ENCODE results near the gene CD151.

The CD151 gene

DNA sequence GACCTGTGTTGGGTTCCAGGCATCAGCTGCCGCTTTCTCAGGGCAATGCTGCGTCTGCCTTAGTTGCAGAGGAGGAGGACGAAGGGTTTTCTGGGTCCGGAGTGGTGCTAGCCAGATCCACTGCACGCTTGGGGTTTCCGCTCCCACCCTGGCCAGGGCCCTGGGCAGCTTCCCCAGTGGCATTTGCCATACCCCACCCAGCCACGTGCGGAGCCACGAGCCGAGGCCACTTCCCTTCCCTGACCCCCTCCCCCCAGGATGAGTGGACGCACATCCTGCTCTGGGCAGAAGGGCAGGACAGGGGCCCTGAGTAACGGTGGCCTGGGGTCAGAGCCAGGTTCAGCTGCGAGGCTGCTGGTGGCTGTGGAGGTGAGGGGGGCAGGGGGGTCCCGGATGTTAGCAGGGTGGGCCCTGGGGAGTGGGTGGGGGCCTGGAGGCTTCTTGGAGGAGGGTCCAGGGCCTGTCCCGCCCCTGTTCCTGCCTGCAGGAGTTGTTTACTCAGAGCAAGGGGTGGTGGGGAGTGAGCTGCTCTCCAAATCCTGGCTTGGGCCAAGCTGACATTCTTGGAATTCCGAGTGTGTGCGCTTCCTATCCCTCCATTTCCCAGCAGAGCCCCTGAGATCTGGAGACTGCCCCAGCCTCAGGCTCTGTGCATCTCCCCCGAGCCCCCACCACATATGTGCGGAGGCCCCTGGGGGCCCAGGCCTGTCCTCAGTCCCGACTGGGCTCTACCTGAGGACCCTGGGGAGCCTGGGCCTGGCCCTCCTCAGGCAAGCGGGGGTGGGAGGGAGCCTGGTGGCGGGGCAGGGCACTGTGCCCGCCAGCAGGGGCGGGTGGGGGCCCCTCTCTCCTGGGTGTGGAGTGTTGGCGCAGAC, 11.3 kb downstream of the CD151 start:
- peak in 1 of 2 donors; percentile 56 for DNase-seq

DNA sequence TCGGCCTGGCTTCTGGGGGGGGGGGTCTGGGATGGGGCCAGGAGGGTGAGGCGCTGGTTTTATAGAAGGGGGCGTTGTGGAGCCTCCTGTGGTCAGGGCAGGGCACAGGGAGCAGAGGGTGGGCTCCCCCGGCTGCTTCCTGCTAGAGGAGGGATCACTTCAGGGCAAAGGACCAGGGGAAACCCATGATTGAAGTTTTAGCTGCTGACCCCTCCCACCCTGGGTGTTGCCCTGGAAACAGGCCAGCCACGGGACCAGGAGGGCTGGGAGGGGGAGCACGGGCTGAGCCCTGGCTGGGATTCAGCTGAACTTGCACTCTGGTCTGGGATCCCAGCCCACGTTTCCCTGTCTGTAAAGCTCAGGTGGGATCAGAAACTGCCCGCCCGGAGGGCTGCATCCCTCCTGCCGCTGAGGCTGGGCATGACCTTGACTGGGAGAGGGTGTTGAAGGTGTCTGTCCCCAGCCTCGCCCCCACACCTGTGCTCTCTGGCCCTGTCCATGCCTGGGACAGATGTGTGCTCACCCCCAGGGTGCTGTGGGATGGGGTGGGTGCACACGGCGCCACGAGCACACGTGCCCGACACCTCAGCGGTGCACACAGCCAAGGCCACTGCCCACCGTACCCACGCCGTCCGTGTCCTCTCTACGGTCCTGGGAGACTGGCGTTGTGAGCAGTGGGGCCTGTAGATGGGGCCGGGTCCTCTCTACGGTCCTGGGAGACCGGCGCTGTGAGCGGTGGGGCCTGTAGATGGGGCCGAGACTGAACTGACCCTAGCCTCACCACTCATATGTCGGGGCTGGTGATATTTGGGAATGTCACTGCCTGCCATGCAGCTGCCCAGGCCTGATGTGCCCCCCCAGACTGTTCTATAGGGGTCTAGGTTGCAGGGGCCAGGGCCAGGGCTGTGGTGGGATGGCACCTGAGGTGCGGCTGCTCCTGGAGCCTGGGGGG, 12.2 kb downstream of the CD151 start:
- DNase-seq, result peak; percentile 28 to 60

DNA sequence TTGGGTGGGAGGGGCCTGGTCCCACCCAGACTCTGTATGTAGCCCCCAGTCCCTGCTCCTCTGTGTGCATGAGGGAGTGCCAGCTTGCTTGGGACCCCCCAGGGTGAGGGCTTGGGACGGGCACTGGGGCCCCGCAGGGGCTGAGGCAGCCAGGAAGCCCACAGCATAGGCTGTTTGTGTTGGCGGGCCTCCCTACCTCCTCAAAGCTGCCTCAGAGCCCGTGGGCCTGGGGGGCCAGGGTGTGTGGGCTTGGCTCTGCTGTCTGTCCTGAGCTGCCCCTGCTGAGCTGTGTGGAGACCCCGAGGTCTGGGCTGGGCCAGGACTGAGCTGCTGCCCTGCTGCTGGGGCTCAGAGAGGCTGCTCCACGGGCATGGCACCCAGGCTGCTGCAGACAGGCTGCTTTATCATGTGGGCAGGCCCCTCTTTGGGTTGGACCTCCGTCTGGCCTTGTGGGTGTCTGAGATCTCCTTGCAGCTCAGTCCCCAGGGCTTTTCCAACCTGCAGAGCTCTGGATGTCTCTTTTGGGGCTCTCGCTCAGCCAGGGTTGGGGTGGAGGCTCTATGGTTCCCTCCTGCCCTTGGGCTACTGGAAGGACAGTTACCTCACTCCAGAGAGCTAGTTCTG, 13.2 kb downstream of the CD151 start:
- DNase-seq, result no peak

DNA sequence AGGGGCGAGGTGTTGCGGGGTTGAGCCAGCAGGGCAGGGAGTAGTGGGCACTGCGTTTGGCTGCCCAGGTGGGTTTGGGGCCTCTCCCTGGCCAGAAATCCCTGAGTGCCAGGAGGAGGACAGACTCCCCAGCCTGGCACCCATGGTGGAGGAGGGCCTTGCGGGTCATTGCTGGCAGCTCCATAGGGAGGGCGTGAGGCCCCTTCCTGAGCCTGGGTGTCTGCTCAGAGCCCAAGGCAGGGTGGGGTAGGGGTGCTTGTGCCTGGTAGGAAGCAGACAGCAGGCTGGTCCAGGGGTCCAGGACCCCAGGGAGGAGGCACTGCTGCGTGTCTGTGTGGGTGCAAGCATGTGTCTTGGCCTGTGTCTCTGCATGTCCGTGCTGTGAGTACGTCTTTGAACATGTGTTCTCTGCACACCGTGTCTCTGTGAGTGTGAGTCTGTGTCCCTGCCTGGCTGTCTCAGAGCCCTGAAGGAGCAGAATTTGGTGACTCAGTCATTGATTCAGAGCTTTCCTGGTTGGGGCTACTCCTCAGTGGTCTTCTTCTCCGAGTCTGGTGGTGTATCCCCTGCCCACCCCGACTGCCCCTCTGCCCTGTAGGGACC, 13.8 kb downstream of the CD151 start:
- DNase-seq, result no peak

DNA sequence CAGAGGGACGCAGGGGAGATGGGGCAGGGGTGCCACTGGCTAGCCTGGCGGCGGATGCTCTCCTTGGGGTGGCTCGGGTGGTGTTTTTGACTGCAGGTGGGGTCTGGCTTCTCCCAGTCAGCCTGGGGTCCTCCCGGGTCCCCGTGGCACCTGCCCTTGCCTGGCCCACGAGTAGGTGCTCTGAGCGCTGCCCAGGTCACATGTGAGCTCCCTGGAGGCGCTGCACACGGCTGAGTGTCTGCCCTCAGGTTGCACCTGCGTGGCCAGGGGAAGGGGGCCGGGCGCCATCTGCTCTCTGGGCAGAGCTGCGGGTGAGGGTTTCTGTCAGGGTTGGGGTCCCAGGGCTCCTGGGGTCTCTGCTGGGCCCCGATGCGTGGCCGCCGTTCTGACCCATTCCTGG, 15.1 kb downstream of the CD151 start:
- DNase-seq, result no peak

DNA sequence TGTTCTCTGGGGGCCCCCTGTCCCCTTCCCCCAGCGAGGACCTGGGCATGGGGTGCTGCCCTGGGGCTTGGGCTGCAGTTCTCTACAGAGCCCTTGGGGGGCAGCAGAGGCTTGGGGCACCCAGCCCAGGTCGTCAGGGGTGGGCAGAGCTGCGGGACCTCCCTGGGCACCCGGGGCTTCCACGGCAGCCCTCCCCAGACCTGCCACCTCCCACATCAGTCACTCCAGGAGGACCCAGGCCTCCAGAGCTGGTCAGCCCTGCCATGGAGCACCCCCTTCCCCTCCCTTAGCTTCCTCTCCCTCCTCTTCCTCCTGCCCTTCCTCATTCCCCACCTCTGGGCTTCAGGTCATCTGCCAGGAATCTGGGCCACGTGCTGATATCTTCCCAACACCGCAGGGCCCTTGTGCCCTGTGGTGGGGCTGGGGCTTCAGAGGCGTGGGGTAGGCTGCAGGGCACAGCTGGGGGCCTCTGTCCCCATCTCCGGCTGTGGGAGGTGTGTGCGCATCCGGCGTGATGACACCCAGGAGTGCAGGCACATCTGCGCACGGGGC, 15.7 kb downstream of the CD151 start:
- peak in 1 of 2 donors; percentile 61 for DNase-seq

DNA sequence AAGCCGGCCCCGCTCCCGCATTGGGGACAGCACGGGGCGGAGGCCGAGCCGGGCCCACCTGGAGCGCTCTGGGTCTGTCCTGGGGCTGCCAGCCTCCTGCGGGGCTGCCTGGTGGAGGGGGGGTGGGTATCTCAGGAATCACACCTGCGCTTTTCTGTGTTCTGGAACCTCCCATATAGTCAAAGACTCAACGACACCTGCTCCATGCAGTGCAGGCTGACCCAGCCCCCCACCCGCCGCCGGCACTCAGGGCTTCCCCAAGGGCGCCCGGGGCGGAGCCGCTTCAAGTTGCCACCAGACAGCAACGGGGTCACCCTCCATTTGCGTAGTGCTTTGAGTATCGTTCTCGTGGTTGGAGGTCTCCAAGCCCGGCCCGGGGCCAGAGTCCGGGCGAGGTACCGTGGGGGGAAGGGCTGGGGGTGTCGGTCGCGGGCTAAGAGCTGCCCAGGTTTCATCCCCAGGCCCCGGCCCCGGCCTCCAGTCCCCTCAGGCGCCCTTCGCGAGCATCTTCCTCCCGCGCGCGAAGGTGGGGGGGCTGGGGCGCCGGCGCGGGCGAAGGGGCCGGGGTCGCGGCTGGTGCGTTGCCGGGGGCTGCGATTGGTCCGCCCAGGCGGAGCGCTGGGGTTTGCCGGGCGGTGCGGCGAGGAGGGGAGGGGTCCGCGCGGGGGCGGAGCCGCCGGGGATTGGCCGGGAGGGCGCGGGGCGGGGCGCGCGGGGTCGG, 16.5 kb downstream of the CD151 start:
- no peak for DNase-seq

DNA sequence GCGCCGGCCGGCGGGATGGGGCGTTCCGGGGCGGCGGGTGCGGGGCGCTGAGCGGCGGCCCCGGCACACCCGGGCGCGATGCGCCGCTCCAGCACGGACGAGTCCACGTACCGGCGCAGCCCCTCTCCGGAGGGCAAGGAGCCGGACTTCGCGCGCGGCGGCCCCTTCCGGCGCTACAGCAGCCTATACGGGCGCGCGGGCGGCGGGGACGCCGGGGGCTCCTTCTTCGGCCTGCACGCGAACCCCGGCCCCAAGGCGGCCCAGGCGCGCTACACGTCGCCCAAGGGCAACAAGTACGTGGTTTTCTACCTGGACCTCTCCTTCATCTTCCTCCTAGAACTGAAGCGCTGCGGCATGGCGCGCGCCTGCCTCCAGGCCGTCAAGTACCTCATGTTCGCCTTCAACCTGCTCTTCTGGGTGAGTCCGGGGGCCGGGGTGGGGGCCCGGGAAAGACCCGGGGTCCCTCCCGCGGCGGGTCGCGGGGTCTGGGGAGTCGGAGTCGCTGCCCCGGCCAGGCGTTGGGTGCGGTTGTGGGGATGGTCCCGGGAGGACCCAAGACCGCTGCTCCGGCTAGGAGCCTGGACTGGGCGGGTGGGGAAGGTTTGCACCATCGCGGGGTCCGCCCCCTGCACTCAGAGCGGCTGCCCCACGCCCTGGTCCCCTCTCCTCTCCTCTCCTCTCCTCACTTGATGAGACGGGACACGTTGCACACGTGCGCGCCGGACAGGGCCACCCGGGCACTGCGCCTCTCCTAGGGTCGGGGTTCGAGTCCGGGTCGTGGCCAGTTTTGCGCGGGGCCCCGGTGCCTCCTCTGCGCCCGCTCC, 17.4 kb downstream of the CD151 start:
- DNase-seq, result no peak

DNA sequence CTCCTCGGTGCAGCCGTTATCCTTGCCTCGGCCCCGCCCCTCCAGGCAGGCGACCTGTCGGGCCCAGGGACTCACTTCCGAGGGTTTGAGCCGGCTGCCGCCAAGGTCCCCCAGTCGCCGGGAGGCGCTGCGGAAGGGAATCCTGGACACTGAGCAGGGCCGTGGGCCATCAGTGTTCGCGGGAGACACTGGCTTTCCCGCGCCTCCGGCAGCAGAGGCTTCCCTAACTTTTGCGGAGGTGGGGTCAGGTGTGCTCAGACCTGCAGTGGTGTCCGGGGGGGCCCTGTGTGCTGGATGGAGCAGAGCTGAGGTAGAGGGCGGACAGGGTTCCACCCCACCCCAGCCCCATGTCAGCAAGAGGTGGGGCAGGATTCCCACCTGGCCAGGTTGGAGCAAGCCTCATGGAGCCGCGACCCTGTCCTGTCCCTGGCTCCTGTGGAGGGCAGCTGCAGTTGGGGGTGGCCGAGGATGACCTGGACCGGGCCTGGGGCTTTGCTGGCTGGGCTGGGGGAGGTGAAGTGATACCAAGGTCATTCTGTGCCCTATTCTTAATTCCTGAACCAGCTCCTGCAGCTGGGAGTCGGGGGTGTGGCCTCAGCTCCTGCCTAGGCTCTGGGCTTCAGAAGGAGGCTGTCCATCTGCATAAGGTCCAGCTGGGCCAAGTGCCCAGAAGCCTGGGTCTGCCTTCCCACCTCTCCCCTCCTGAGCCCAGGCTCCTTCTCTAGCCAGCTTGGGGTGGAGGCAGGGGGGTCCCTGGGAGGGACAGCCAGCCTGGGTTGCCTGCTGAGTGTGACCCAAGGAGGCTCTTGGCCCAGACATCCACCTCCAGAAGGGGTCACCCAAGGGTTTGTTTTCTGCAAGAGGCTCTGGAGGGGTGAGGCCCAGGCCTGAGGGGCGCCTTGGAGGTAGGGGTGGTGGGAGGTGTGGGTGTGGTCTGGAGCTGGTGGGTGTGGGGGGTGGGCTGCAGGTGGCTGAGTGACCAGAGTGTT, 18.3 kb downstream of the CD151 start:
- no peak for DNase-seq

DNA sequence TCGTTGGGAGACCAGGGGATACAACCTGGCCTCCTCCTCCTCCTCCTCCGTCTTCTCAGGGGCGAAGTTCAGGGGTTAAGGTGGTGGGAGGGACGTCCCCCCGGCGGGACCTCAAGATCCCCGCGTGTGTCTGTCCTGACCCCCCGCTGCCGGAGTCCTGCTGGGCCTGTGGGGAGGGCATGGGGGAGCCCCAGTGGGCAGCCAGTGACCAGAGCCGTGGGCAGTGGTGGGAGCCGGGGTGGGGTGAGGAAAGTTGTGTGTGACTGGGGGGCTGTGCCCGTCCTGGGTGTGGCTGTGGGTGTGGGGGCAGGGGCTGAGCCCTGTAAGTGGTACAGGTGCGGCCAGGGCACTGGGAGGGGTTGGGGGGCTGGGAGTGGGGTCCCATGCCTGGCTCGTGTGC, 20.0 kb downstream of the CD151 start:
- no peak for DNase-seq

DNA sequence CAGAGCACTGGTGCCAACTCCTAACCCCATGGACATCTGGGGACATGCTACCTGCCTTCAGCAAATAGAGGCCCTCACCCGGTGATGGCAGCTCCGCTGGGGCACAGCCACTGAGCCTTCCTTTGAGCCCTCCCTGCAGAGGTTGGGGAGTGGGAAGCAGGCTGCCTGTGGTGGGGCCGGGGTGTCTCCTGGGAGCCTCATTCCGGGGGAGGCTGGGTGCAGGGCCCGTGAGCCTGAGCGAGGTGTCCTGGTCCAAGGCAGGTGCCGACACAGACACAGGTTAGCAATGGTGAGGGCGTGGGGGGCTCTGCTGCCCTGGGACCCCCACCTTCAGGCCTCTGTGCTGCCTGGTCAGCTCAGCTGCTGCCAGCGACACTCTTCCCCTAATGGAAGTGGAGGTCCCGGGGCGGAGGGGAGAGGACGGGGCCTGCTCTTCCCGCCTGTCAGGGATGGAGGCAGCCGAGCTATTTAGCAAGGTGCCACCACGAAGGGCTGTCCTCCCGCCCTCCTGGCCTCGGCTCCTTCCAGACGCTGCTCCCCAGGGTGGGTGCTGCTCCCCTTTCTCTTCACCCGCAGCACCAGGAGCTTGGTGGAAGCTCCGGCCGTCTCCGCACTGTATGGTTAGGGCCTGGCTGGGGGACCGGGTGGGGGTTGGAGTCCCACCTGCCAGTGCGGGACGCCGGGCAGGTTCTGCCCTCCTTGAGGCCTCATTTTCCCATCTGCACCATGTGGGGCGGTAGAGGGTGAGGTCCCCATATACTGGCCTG, 21.1 kb downstream of the CD151 start:
- no peak for DNase-seq

DNA sequence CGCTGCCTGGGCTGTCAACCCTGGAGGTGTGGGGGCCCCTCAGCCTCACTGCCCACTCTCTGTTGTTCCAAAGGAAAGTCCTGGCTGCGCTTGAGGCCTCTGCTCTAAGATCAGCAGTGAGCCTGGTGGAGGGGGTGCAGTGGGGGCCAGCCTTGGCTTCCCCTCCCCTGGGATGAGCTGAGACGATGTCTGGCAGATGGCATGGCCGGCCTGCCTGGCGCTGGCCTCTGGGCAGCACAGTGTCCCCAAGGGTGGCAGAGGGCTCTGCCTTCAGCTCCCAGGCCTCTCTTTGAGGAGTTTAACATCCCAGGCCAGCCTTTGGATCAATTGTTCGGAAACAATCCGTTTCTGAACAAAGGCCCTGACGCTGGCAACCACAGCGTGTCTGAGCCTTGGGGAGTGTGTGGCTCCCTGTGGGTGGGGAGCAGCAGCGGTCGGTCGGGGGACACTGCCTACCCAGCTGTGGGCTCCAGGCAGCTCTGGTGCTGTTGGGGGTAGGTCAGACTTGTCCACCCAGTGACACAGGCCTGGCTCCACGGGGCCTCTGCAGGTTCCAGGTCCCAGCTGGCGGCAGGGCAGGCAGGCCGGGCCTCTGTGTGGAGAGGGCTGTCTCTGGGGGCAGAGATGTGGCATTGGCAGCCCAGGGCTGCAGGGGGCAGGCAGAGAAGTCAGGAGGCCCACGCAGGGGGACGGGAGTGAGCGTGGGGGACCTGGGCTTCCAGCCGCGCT, 22.0 kb downstream of the CD151 start:
- DNase-seq, result no peak

DNA sequence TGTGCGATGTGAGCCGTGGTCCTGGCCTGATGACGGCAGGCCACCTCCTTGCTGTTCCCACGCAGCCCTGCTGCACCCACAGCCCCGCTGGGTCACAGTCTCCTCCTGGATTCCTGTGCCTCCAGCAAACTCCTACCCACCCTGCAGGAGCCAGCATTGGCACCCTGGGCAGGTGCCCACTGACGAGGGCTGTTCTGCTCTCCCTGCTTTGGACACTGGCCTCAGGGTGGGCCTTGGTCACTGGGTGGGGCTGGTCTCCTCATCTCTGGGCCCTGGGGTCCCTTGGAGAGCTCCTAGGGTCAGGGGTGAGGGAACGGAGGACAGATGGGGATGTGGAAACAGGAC, 22.6 kb downstream of the CD151 start:
- DNase-seq, result no peak

DNA sequence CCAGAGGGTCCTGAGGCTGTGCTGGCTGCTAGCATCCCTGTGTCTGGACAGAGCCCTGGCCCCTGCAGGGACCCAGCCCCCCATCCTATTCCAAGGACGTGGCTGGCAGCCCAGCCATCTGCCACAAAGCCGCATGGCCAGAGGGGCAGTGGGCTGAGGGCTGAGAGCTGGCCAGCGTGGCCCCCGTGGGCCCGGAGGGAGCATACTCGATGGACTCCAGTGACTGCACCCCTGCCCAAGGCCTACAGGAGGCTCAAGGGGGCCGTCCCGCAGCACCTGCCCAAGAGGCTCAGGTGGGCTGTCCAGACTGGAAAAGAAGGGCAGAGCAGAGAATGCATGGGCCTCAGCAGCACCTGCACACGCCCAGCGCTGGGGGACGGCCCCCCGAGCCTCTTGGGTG, 23.0 kb downstream of the CD151 start:
- no peak for DNase-seq

DNA sequence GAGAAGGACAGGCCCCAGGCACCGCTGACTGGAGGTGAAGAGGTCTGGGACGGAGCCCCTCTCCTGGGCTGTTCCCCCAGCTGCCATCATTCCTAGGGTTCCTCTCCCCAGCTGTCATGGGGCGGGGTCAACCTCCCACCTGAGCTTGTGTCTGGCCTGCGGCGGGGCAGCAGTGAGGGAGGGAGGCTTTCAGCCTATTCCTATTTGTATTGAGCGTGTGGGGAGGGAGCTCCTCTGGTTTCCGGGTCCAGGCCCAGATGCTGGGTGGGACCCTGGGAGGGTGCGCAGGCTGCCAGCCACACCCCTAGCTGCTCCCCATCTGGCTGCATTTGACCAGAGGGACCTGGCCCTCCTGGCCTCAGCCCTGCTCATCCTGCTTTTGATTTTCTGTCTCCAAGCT, 23.6 kb downstream of the CD151 start:
- DNase-seq, result no peak

DNA sequence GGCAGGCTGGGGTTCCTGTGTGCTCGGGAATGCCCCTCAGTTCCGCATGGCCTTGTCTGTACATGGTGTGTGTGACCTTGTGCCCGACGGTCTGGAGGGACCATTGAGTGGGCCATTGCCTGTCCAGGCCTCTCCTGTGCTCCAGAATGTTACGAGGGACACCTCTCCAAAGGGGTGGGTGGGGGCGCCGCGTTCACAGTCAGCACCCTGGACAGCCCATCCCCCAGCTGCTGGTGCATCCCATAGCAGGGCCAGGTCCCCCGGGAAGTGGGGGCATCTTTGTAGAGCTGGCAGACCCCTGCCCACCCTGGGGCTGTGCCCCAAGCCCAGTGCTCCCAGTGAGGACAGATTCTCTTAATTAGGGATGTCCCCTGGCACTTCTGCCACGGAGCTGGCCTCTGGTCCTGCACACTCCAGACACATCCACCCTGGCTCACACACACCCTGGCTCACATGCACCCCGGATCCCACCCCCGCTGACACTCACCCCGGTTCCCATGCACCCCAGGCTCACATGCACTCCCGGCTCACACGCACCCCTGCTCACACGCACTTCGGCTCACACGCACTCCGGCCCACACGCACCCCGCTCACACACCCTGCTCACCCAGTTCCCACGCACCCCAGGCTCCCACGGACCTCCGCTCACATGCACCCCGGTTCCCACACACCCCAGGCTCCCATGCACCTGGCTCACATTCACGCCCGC, 25.5 kb downstream of the CD151 start:
- no peak for DNase-seq

DNA sequence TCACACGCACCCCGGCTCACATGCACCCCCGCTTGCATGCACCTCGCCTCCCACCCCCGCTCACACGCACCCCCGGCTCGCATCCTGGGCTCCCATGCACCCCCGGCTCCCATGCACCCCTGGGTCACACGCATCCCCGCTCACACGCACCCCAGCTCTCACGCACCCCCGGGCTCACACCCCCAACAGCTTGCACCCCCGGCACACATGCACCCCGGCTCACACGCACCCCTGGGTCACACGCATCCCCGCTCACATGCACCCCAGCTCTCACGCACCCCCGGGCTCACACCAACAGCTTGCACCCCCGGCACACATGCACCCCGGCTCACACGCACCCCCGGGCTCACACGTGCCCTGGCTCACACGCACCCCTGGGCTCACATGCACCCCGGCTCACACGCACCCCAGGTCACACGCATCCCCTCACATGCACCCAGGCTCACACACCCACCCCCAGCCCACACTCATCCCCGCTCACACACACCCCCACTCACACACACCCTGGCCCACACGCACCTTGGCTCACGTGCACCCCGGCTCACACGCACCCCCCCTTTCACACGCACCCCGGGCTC, 26.1 kb downstream of the CD151 start:
- no peak for DNase-seq
